HG03565 (cell line): ENCODE results near the gene MACROH2A2.
"Not testable (repeated sequence)": the region's sequence is repeated elsewhere in the genome, so short reads cannot be mapped to it uniquely, and the experiment has no call there.

ENCODE experiments used
- ATAC-seq: cut with Tn5 transposase; IDR thresholded peaks from one replicate; pipeline ENCODE4 v1.9.1; 2021; ENCODE audit warnings: mild to moderate bottlenecking, moderate library complexity; ENCODE audit not compliant: unreplicated experiment

MACROH2A2 gene

DNA sequence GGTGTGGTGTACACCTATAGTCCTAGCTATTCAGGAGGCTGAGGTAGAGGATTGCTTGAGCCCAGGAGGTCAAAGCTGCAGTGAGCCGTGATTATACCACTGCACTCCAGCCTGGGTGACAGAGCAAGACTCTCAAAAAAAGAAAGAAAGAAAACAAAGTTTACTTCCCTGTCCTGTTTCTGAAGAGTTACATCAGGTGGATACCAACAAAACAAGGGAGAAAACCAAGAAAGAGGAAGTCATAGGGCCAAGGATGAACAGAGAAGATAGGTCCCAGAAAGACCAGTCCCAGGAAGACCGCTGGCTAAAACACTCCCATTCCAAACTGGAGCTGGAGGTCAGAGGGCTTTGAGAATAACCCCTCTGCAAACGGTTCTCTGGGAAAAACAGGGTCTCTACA, 13.5 kb downstream of the MACROH2A2 start:
- no peak for ATAC-seq

DNA sequence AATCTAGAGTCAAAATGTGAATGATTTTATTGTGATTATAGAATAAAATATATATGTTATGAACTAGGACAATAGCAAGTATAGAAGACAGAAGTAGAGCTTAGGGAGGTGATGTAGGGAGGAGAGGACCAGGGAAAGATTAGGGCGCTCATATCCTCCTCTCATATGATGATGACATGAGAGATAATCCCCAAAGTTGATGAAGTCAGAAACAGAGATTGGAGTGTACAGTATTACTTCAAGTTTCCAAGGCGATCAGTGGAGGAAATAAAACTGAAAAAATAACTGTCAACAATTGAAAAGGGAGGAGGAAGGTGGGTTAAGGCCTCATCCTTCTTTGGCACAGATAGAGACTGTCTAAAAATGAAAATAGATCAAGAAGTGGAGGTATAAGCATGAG, 14.9 kb downstream of the MACROH2A2 start:
- no peak for ATAC-seq

GRCh38 chr10:70068925-70069324, 16.3 kb downstream of the MACROH2A2 start:
- no peak for ATAC-seq

GRCh38 chr10:70069346-70069745, 16.7 kb downstream of the MACROH2A2 start:
- no peak for ATAC-seq

GRCh38 chr10:70070834-70071233, 18.2 kb downstream of the MACROH2A2 start:
- no peak for ATAC-seq

DNA sequence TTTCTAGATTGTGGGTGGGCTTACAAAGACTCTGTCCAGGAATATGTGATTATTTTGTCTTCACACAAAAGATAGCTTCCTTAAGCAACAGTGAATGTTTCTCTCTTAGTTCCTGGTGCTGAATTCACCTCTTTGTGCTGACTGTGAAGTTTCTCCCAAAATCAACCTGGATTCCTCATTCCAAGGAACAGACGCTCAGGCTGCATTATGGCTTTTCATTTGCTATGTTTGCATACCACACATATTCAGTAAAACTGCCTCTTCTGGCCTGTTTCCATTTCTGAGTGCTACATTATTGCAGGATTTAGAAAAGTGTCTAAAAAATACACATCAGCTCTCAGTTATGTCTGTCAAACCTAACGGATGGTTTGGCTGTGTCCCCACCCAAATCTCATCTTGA, 21.5 kb downstream of the MACROH2A2 start:
- no peak for ATAC-seq

GRCh38 chr10:70074971-70075370, 22.3 kb downstream of the MACROH2A2 start:
- ATAC-seq: no peak

DNA sequence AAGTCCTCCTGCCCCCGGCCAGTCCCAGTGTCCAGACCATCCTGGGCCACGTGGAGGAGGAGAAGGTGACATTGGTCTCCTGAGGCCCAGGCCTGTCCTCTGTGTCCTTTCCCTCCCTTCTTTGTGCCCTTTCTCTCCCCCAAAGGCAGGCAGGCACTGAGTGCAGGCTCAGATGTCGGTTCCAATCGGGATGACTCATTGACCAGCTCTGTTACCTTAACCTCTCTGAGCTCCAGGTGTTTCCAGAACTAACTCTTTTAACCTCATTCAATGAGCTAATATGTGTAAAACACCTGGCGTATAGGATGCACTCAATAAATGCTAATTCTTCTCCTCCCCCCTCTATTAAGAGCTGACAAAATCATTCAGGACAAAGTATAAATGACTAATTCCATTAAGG, 25.7 kb downstream of the MACROH2A2 start:
- ATAC-seq: no peak

DNA sequence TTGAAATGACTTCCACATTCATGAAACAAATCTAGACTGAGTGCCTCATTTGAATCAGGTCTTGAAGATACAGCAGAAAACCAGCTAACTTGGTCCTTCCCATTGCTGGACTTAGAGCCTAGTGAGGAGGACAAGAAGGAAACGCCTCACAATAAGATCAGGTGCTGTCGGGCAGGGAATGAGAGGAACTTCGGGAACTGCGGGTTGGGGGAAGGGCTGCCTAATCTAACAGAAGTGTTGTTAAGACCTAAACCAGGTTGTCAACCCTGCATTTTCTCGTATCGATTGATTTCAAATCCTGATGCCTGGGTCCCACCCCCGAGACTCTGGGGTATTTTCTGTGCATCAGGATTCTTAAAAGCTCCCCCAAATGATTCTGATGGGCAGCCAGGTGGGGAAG, 26.3 kb downstream of the MACROH2A2 start:
- ATAC-seq: no peak

- not testable (repeated sequence) for ATAC-seq
Observed at GRCh38 chr10:70080789-70081188, 28.1 kb downstream of the MACROH2A2 start.

GRCh38 chr10:70084189-70084588, 31.5 kb downstream of the MACROH2A2 start:
- no peak for ATAC-seq

DNA sequence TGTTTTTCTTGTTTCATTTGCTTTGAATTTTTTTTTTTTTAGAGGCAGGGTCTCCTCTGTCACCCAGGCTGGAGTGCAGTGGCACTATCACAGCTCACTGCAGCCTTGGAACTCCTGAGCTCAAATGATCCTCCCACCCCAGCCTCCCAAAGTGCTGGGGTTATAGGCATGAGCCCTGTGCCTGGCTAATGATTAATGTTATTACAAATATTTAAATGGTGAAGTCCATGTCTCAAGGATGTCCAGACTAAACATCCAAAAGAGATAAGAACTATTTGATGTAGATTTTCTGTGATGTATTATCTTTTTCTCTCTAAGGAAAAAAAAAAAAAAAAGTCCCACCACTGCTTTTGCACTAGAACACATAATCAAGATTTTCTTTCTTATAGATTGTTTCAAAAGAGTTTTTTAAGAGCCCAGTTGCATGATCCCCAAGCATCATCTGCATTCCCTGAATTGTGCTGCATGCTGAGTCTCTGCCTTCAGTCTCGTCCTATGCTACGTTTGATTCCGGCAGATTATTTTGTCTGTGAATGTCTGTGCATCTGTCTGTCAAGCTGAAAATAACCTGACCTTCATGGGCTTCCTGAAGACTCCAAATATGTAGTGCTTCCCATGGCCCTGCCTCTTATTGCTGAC, 33.4 kb downstream of the MACROH2A2 start:
- ATAC-seq: no peak

DNA sequence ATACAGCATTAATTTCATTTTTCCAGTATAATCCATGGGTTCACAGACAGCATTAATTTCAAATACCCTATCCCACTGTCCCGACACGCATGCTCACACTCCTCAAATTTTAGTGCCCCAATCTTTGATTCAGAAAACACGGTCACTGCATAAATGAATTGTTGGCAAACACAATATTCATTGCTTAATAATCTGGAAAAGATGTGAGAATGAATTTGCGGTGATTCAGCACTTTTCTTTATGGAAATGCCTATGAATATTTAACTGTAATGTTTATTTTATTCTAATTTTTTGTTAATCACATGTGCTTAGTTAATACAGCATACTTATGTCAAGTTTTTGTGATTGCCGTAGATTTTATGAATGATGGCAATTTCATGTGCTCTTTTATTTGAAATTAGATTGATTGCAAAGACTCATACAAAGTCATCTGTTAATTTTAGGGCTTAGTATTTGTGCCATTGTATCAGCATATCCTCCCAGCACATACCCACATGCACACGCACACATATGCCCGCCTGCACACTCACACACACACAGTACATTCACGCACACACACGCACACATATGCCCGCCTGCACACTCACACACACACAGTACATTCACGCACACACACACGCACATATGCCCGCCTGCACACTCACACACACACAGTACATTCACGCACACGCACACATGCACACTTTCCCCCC, 35.1 kb downstream of the MACROH2A2 start:
- ATAC-seq: no peak

GRCh38 chr10:70088308-70088698, 35.7 kb downstream of the MACROH2A2 start:
- no peak for ATAC-seq

DNA sequence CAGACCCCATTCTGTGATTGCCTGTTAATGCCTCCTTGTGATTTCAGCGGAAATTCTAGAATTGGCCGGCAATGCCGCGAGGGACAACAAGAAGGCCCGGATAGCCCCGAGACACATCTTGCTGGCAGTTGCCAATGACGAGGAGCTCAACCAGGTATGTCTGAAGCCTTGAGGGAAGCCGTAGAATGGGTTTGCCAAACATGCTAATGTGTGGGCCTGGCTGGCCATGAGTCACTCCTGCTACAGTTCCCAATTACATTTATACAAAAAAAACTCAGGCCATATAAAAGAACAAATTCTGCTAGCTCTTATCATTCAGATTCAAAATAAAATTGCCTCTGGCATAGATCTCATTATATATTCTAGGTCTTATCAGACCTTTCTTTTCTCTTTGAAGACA, 37.4 kb downstream of the MACROH2A2 start:
- no peak for ATAC-seq

- no peak for ATAC-seq
Observed at GRCh38 chr10:70090951-70091350, 38.3 kb downstream of the MACROH2A2 start.

DNA sequence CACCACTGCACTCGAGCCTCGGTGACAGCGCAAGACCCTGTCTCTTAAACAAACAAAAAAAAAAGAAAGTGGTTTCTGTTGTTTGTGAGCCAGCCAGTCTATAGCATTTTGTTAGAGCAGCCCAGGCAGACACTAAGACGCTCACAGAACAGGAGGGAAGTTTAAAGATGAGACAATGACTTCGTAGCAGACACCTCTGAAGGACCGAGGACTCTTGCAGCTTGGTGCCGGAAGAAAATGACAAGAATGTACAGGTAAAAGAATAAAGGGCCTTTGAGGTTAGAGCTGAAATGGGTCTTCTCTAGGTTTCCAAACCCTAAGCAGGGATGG, 39.7 kb downstream of the MACROH2A2 start:
- ATAC-seq: no peak

- no peak for ATAC-seq
Observed at GRCh38 chr10:70093335-70093944, 40.8 kb downstream of the MACROH2A2 start.

DNA sequence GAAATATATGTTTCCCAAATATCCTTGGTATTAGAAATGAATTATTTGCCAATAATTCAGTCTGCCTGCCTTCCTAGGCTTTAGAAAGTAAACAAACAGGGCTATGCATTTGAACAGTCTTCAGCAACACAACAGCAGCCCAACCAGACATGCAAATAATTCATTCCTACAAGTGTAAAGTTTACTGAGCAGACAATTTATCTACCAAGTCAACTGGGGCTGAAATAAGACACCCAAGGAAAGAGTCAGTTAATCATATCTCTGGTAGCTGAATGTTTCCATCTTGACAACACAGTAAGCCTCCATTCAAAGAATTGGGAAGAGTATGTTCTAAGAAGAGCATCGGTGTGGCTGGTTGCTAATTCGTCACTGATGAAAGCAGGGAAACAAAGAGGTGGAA, 41.6 kb downstream of the MACROH2A2 start:
- ATAC-seq: no peak

- ATAC-seq: no peak
Observed at GRCh38 chr10:70096016-70096704, 43.5 kb downstream of the MACROH2A2 start.

GRCh38 chr10:70096705-70097420, 44.2 kb downstream of the MACROH2A2 start:
- no peak for ATAC-seq
